Right kidney (tissue), 1 donor: ENCODE results near the gene MEIS1.

Experiments
- DNase-seq: peaks from one replicate; pipeline ENCODE4 v3.0.0-alpha.2; 2016

Gene MEIS1

GRCh38 chr2:66534461-66534860, 99.5 kb downstream of the MEIS1 start:
- no peak for DNase-seq

- DNase-seq: no peak
Measured at GRCh38 chr2:66535574-66536289, 100.8 kb downstream of the MEIS1 start.

- no peak for DNase-seq
Measured at GRCh38 chr2:66536290-66536673, 101.4 kb downstream of the MEIS1 start.

GRCh38 chr2:66536997-66537396, 102.1 kb downstream of the MEIS1 start:
- DNase-seq: no peak

- DNase-seq: no peak
Measured at GRCh38 chr2:66538291-66538690, 103.4 kb downstream of the MEIS1 start.

- DNase-seq: no peak
Measured at GRCh38 chr2:66539452-66539851, 104.5 kb downstream of the MEIS1 start.

GRCh38 chr2:66541646-66542045, 106.7 kb downstream of the MEIS1 start:
- DNase-seq: no peak

GRCh38 chr2:66543257-66543767, 108.4 kb downstream of the MEIS1 start:
- no peak for DNase-seq

- no peak for DNase-seq
Measured at GRCh38 chr2:66544258-66544657, 109.3 kb downstream of the MEIS1 start.

GRCh38 chr2:66545258-66545657, 110.3 kb downstream of the MEIS1 start:
- DNase-seq: no peak

GRCh38 chr2:66547118-66547517, 112.2 kb downstream of the MEIS1 start:
- no peak for DNase-seq

GRCh38 chr2:66547887-66548286, 113.0 kb downstream of the MEIS1 start:
- no peak for DNase-seq

GRCh38 chr2:66548422-66548821, 113.5 kb downstream of the MEIS1 start:
- no peak for DNase-seq

- DNase-seq: no peak
Measured at GRCh38 chr2:66550826-66551225, 115.9 kb downstream of the MEIS1 start.

GRCh38 chr2:66553370-66553769, 118.4 kb downstream of the MEIS1 start:
- DNase-seq: no peak

GRCh38 chr2:66555091-66555490, 120.2 kb downstream of the MEIS1 start:
- DNase-seq: no peak

- DNase-seq: peak; percentile 35
Measured at GRCh38 chr2:66555501-66556324, 120.8 kb downstream of the MEIS1 start.

GRCh38 chr2:66559672-66560071, 124.7 kb downstream of the MEIS1 start:
- DNase-seq: no peak

- no peak for DNase-seq
Measured at GRCh38 chr2:66560683-66561082, 125.8 kb downstream of the MEIS1 start.

GRCh38 chr2:66561645-66562303, 126.8 kb downstream of the MEIS1 start:
- no peak for DNase-seq

GRCh38 chr2:66562304-66562685, 127.4 kb downstream of the MEIS1 start:
- DNase-seq: no peak

GRCh38 chr2:66563473-66563872, 128.5 kb downstream of the MEIS1 start:
- no peak for DNase-seq

GRCh38 chr2:66565291-66565690, 130.4 kb downstream of the MEIS1 start:
- DNase-seq: no peak
